ENCODE data around the gene RBM6.

Gene RBM6

GRCh38 chr3:49994476-49994875 lies 54.5 kb downstream of the RBM6 start:
- no peaks in the 10 kb centered on the region for H3K4me1 ChIP-seq (ENCODE audit: low read length)
- no peaks in the 10 kb centered on the region for H3K9me2 ChIP-seq (replicated peaks; ENCODE audit: insufficient read depth, low read length)
- no peaks in the 10 kb centered on the region for H4K20me1 ChIP-seq (ENCODE audit: insufficient read depth, low read length)
- H3F3A ChIP-seq (ENCODE audit: insufficient read depth, low read length): no peaks in the 10 kb centered on the region
- no peak overlapping the region for H3K4me2 ChIP-seq (ENCODE audit: low read depth, low read length)
- H3K27ac ChIP-seq (ENCODE audit: low read length): no peak overlapping the region
- no peak overlapping the region for H3K4me3 ChIP-seq (ENCODE audit: low read length)
- TF ChIP-seq EZH2 (optimal IDR thresholded peaks at IDR 0.05; ENCODE audit: low read depth, low read length) (no peak), CTCF (IDR thresholded peaks at IDR 0.05; ENCODE audit: low read length) (no peak), EZH2phosphoT487 (IDR thresholded peaks at IDR 0.05; ENCODE audit: low read length) (no peak)
- no peaks in the 10 kb centered on the region for H3K36me3 ChIP-seq (replicated peaks; ENCODE audit: insufficient read depth, low read length)
- peaks cover 41% of the 10 kb centered on the region for H3K79me2 ChIP-seq (ENCODE audit: low read length)
- H3K9me3 ChIP-seq (replicated peaks; ENCODE audit: insufficient read depth, low read length): no peaks in the 10 kb centered on the region
- no peak for DNase-seq
- H2AFZ ChIP-seq (ENCODE audit: low read length): no peak overlapping the region
- no peaks in the 10 kb centered on the region for H3K27me3 ChIP-seq (replicated peaks; ENCODE audit: insufficient read depth, low read length)
- no peak overlapping the region for H3K9ac ChIP-seq (ENCODE audit: low read length)

- no peaks in the 10 kb centered on the region for H3K9me2 ChIP-seq (replicated peaks; ENCODE audit: insufficient read depth, low read length)
- H4K20me1 ChIP-seq (ENCODE audit: insufficient read depth, low read length): no peaks in the 10 kb centered on the region
- H3K4me1 ChIP-seq (ENCODE audit: low read length): no peaks in the 10 kb centered on the region
- H3K36me3 ChIP-seq (replicated peaks; ENCODE audit: insufficient read depth, low read length): no peaks in the 10 kb centered on the region
- no peak overlapping the region for H3K9ac ChIP-seq (ENCODE audit: low read length)
- H3K4me2 ChIP-seq (ENCODE audit: low read depth, low read length): no peak overlapping the region
- H3K27me3 ChIP-seq (replicated peaks; ENCODE audit: insufficient read depth, low read length): no peaks in the 10 kb centered on the region
- no peak overlapping the region for H3K4me3 ChIP-seq (ENCODE audit: low read length)
- H3K79me2 ChIP-seq (ENCODE audit: low read length): peaks cover 44% of the 10 kb centered on the region
- no peaks in the 10 kb centered on the region for H3K9me3 ChIP-seq (replicated peaks; ENCODE audit: insufficient read depth, low read length)
- H2AFZ ChIP-seq (ENCODE audit: low read length): no peak overlapping the region
- TF ChIP-seq CTCF (IDR thresholded peaks at IDR 0.05; ENCODE audit: low read length) (no peak), EZH2phosphoT487 (IDR thresholded peaks at IDR 0.05; ENCODE audit: low read length) (no peak), EZH2 (optimal IDR thresholded peaks at IDR 0.05; ENCODE audit: low read depth, low read length) (no peak)
- no peaks in the 10 kb centered on the region for H3F3A ChIP-seq (ENCODE audit: insufficient read depth, low read length)
- no peak for DNase-seq
- no peak overlapping the region for H3K27ac ChIP-seq (ENCODE audit: low read length)
Observed at GRCh38 chr3:49996016-49996415, 56.1 kb downstream of the RBM6 start.

- DNase-seq: no peak
- Histone ChIP-seq H3K36me3 (replicated peaks; ENCODE audit: insufficient read depth, low read length) (no peaks in the 10 kb centered on the region), H3K27ac (ENCODE audit: low read length) (no peak overlapping the region), H4K20me1 (ENCODE audit: insufficient read depth, low read length) (no peaks in the 10 kb centered on the region), H3K4me2 (ENCODE audit: low read depth, low read length) (no peak overlapping the region), H3K79me2 (ENCODE audit: low read length) (peaks cover 35% of the 10 kb centered on the region), H2AFZ (ENCODE audit: low read length) (no peak overlapping the region), H3K9ac (ENCODE audit: low read length) (no peak overlapping the region), H3K27me3 (replicated peaks; ENCODE audit: insufficient read depth, low read length) (no peaks in the 10 kb centered on the region), H3K4me3 (ENCODE audit: low read length) (no peak overlapping the region), H3K4me1 (ENCODE audit: low read length) (no peaks in the 10 kb centered on the region), H3F3A (ENCODE audit: insufficient read depth, low read length) (no peaks in the 10 kb centered on the region), H3K9me2 (replicated peaks; ENCODE audit: insufficient read depth, low read length) (no peaks in the 10 kb centered on the region), H3K9me3 (replicated peaks; ENCODE audit: insufficient read depth, low read length) (no peaks in the 10 kb centered on the region)
- TF ChIP-seq EZH2phosphoT487 (IDR thresholded peaks at IDR 0.05; ENCODE audit: low read length) (no peak), EZH2 (optimal IDR thresholded peaks at IDR 0.05; ENCODE audit: low read depth, low read length) (no peak), CTCF (IDR thresholded peaks at IDR 0.05; ENCODE audit: low read length) (no peak)
Observed at GRCh38 chr3:49997862-49998261, 57.9 kb downstream of the RBM6 start.
